NT2/D1 (cell line): Measurements from ENCODE around the gene NT5M.

Experiments used
- DNase-seq: peaks from one replicate; pipeline ENCODE4 v3.0.0-alpha.2; 2011; ENCODE audit warnings: low read depth, low spot score
- H3K27me3 ChIP-seq: 2 replicates; pipeline ENCODE4 v1.6.0; 2011; ENCODE audit warnings: mild to moderate bottlenecking; ENCODE audit not compliant: insufficient read length, insufficient read depth
- H3K36me3 ChIP-seq: 2 replicates; pipeline ENCODE4 v1.6.1; 2011; ENCODE audit warnings: mild to moderate bottlenecking, low read length, mixed read lengths; ENCODE audit not compliant: insufficient read depth, insufficient read length
- H3K4me1 ChIP-seq: 2 replicates; pipeline ENCODE4 v1.5.1; 2011; ENCODE audit not compliant: insufficient read depth, insufficient read length
- H3K4me3 ChIP-seq: 2 replicates; pipeline ENCODE4 v1.5.1; 2011; ENCODE audit warnings: low read depth; ENCODE audit not compliant: insufficient read length
- H3K9ac ChIP-seq: 2 replicates; pipeline ENCODE4 v1.6.0; 2011; ENCODE audit warnings: low read depth; ENCODE audit not compliant: insufficient read length
- H3K9me3 ChIP-seq: 2 replicates; pipeline ENCODE4 v1.5.1; 2011; ENCODE audit warnings: mild to moderate bottlenecking, low read length; ENCODE audit not compliant: insufficient read depth
- SUZ12 ChIP-seq: IDR thresholded peaks from 2 replicates; pipeline ENCODE4 v1.6.1; 2011; ENCODE audit not compliant: insufficient read length, insufficient read depth; ENCODE audit errors: extremely low read depth
- YY1 ChIP-seq: IDR thresholded peaks from 2 replicates; pipeline ENCODE4 v1.6.1; 2011; ENCODE audit not compliant: insufficient read length, insufficient read depth
- ZNF274 ChIP-seq: IDR thresholded peaks from 2 replicates; pipeline ENCODE4 v1.6.1; 2011; ENCODE audit warnings: mild to moderate bottlenecking, low read depth, low read length

NT5M gene

DNA sequence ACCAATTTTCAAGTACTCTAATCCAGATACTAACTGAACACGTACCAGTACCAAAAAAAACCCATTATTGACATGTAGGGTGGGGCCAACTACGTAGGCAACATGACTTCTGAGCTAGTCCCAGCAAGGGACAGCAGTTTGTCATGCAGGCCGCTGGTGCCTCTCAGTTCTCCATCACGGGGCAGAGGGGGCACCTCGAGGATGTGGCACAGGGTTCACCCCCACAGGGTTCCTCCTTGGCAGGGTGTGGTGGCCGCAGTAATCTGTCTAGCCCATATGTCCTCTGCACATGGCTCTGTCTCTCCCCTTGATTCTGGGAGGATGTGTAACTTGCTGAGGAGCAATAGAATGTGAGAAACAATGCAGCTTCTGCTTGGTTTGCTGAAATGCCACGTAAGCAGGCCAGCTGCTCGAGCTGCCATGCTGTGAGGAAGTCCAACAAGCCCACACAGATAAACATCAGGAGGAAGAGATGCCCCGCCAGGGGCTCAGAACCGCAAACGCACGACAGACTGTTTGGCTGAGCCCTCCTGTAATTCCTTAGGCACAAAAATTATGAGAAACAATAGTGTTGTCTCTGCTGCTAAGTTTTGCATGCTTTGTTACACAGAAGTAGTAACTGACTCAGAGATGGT lies 62.4 kb downstream of the NT5M start:
- no peak overlapping the region for H3K9ac ChIP-seq
- H3K9me3 ChIP-seq: no peaks in the 10 kb centered on the region
- H3K4me3 ChIP-seq: no peak overlapping the region
- no peaks in the 10 kb centered on the region for H3K27me3 ChIP-seq
- DNase-seq: no peak
- TF ChIP-seq ZNF274 (no peak), YY1 (no peak), SUZ12 (no peak)
- no peaks in the 10 kb centered on the region for H3K36me3 ChIP-seq
- peaks cover 11% of the 10 kb centered on the region for H3K4me1 ChIP-seq

DNA sequence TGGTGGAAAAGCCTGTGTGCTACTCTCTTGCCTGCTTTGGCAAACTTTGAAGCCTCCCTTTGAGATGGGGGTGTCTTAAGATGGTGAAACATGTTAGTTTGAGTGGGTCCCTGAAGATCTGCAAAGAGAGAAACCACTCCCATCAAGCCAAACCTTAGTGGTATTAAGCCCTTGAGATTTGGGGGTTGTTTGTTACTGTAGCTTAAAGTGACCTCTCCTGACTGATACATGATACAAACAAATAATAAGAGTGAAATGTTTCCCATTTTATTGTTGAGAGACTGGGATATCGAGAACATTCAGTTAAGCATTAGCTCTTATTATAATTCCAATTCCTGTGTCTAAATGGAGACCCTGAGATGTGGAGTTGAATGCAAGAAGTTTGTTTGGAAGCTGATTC lies 63.1 kb downstream of the NT5M start:
- no peak for TF ChIP-seq SUZ12
- TF ChIP-seq YY1: no peak
- no peak for TF ChIP-seq ZNF274
- H3K36me3 ChIP-seq: no peaks in the 10 kb centered on the region
- H3K4me1 ChIP-seq: peaks cover 11% of the 10 kb centered on the region
- no peaks in the 10 kb centered on the region for H3K9me3 ChIP-seq
- no peak overlapping the region for H3K4me3 ChIP-seq
- DNase-seq: no peak
- no peaks in the 10 kb centered on the region for H3K27me3 ChIP-seq
- H3K9ac ChIP-seq: no peak overlapping the region

DNA sequence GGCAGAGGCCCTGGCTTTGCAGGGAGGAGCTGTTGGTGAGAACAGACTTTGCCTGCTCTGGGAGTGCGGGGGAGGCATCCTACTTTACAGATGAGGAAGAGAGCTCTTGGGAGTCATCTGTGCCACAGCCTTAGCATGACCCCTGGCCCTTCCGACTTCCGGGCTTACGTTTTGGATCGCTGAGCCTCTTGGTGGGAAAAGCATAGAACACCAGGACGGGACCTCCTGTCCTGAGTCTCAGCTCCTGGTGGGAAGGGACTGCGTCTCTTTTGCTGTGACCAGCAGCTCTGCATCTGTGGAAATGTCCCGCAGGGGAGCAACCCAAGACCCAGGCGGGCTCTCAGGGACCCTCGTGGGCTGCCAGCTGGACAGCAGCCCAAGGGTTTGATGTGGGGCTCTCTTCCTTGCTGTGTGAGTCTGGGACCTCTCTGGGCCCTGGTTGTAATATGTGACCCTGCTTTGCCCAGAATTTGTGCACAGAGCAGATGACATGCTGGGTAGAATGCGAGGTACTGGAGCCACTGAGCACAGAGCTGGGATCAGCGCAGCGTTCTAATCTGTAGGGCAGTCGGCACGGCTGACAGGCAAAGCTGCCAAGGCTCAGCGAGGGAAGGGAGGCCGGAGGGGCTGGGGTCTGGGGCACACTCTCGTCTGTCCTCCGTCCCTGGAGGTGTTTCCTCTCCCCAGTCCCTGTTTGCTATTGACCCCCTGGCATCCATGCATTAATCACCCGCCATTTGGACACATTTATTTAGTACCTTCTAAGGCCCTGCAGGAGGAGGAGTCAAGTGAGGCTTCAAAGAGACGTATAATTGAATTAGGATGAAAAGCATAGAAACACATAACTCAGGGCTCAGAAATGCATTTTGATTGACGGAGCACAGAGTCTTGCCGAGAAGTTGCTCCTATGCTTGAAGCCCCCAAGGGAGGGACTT lies 64.0 kb downstream of the NT5M start:
- Histone ChIP-seq H3K4me1 (peaks cover 11% of the 10 kb centered on the region), H3K36me3 (no peaks in the 10 kb centered on the region), H3K27me3 (no peaks in the 10 kb centered on the region), H3K9me3 (no peaks in the 10 kb centered on the region), H3K9ac (no peak overlapping the region), H3K4me3 (no peak overlapping the region)
- no peak for DNase-seq
- TF ChIP-seq SUZ12 (no peak), YY1 (no peak), ZNF274 (no peak)

DNA sequence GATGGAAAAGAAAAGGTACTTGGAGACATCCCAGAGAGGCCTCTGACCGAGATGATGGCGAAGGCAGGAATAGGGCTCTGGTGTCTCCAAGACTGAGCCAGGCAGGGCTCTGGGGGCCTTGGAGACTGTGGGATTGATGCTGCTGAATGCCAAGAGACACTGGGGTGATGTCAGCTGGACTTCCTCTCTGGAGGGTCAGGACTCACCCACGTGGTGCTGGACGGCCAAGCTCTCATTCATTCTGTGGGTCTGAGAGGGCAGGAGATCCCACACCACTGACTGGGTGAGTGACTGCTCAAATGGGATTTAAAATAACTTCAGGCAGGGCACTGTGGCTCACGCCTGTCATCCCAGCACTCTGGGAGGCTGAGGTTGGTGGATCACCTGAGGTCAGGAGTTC lies 64.8 kb downstream of the NT5M start:
- H3K4me3 ChIP-seq: no peak overlapping the region
- H3K27me3 ChIP-seq: no peaks in the 10 kb centered on the region
- peaks cover 11% of the 10 kb centered on the region for H3K4me1 ChIP-seq
- no peak for DNase-seq
- H3K9ac ChIP-seq: no peak overlapping the region
- TF ChIP-seq YY1 (no peak), ZNF274 (no peak), SUZ12 (no peak)
- H3K9me3 ChIP-seq: no peaks in the 10 kb centered on the region
- H3K36me3 ChIP-seq: no peaks in the 10 kb centered on the region

DNA sequence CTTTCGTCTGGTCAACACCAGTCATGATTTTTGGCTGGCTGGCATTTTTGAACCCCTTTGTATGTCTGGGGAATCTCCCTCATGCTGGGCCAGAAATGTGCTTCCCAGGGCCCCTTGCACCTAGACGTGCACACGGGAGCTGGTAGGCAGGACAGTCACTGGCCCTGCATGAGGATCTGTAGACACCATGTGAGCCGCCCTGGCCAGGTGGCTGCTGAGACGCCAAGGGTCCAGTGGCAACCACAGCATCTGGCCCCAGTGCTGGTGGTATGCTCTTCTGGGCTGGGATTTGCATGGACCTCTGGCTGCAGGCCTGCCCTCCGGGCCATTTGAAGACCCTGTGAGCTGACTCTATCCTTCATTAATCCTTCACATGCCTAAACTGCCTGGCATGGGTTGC lies 67.5 kb downstream of the NT5M start:
- Histone ChIP-seq H3K36me3 (no peaks in the 10 kb centered on the region), H3K4me3 (no peak overlapping the region), H3K27me3 (no peaks in the 10 kb centered on the region), H3K9ac (no peak overlapping the region), H3K9me3 (no peaks in the 10 kb centered on the region), H3K4me1 (peaks cover 2% of the 10 kb centered on the region)
- DNase-seq: no peak
- TF ChIP-seq ZNF274 (no peak), YY1 (no peak), SUZ12 (no peak)

DNA sequence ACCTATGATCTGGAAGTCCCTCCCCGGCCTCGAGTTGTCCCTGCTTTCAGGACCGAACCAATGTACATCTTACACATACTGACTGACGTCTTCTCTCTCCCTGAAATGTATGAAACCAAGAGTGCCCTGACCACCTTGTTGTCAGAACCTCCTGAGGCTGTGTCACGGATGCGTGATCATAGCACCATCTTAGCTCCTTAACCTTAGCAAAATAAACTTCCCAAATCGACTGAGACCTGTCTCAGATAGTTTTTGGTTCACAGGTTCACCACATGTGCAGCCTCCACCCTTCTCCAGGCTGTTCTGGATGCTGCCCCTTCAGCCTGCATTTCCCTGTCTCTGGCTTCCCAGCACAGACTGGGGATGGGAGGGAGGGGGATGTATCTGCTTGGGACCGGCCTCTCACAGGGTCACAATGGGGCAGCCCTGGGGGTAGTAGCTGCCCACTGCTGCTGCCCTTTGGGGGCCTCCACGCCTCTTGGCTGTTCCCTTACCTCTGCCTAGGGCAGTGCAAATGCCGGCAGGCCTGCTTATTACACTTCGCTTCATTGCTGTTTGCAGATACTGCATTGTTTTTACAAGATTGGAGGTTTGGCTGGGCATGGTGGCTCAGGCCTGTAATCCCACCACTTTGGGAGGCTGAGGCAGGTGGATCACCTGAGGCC lies 69.8 kb downstream of the NT5M start:
- Histone ChIP-seq H3K4me1 (peaks cover under 1% of the 10 kb centered on the region), H3K4me3 (no peak overlapping the region), H3K36me3 (no peaks in the 10 kb centered on the region), H3K9me3 (no peaks in the 10 kb centered on the region), H3K27me3 (no peaks in the 10 kb centered on the region), H3K9ac (no peak overlapping the region)
- TF ChIP-seq YY1: no peak
- no peak for TF ChIP-seq ZNF274
- TF ChIP-seq SUZ12: no peak
- no peak for DNase-seq

DNA sequence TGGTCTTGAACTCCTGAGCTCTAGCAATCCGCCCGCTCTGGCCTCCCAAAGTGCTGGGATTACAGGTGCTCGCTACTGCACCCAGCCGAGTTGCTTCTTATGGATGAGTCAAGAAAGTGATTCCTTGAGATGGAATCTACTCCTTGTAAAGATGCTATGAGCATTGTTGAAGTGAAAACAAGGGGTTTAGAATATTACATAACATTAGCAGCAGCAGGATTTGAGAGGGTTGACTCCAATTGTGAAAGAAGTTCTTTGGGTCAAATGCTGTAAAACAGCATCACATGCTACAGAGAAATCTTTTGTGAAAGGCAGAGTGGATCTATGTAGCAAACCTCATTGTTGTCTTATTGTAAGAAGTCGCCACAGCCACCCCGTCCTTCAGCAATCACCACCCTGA lies 72.7 kb downstream of the NT5M start:
- Histone ChIP-seq H3K9me3 (no peaks in the 10 kb centered on the region), H3K4me3 (no peak overlapping the region), H3K4me1 (peaks cover 10% of the 10 kb centered on the region), H3K36me3 (no peaks in the 10 kb centered on the region), H3K9ac (no peak overlapping the region), H3K27me3 (peaks cover 6% of the 10 kb centered on the region)
- no peak for TF ChIP-seq YY1
- no peak for TF ChIP-seq SUZ12
- TF ChIP-seq ZNF274: no peak
- no peak for DNase-seq
